Mesenteric fat pad (tissue), 1 donor: ENCODE measurements around the gene CARD11. TPM values are rescaled to one million over a fixed set of nuclear protein-coding genes. Genes with fewer than 3 reads are reported as not detected.
"Not testable (repeated sequence)": the region's sequence is repeated elsewhere in the genome, so short reads cannot be mapped to it uniquely, and the experiment has no call there.

Source experiments
- DNase-seq: peaks from one replicate; pipeline ENCODE4 v3.0.0-alpha.2; 2020; ENCODE audit warnings: low spot score
- total RNA-seq: library from RNA; stranded (reverse); fragmentation: NEBNext Ultra II Directional; extraction: Animal tissue kit (Norgen Biotek cat#: 25700); gene quantifications from one replicate; pipeline ENCODE4 v1.2.1, GENCODE V29; 2021
- donor health status: DM: yes; HTN: yes; CAD: no.

CARD11 gene
- total RNA-seq, 1 donor from 2014 or later = 0.42 TPM

DNA sequence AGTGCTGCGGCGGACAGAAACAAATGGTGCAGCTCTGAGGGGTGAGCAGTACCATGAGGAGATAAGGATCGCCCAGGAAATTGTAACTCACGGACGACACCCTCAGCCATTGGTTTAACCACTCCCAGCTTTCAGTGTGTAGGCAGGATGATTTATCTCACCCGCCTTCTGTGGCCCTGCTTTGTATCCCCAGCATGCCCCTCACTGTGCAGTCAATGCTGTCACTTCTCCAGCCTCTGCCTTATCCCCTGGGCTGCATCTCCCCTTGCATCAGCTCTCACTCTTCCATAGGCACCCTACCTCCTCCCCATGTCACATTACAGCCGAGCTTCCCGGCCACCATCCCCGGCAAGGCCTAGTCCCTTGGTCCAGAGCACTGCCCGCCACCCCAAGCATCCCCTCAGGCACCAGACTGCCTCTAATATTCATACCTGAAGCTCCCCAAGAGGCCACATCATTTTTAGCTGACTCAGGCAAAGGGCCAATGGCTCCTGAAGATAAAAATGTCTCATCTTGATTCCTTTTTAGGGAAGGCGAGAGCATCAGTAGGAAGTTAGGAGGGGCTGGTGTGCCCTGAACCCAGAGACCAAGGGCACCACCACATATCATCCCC is 77.1 kb downstream of the CARD11 start:
- peak; percentile 57 for DNase-seq

DNA sequence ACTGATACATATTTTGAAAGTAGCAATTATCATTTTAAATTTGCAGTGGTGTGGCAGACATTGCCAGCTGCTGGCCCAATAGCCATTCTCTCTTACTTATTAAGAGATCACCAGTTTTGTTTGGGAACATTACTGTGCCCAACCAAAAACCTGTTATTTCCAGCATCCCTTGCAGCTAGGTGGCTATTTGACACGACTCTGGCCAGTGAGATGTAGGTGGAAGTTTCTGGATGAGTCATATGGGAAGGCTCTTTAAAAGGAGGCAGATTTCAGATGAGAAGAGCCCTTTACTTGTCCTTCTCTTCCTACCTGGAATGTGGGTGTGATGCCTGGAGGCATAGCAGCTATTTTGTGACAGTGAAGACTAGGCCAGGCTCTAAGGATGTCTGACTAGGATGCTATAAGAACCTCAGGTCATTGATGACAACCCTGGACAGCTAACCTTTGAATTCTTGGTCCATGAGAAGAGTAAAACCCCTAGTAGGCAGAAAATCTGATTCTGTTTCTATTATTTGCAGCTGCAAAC is 77.9 kb downstream of the CARD11 start:
- no peak for DNase-seq

DNA sequence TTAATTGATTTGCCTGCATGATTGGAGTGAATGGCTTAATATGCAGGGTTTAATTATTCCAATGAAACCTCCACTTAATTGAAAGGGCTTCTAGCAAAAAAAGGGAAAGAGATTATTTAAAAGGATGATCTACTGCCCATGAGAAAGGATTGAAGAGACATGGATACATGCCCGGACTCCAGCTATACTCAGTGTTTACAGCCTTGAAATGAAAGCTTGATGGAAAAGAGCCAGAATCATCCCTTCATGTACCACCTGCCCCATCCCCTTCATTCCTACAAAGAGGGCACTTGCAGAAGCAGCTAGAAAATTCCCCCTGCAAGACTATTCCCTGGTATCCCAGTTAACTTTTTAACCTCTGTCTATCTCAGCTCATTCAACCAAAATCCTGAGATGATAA is 78.4 kb downstream of the CARD11 start:
- DNase-seq = no peak

DNA sequence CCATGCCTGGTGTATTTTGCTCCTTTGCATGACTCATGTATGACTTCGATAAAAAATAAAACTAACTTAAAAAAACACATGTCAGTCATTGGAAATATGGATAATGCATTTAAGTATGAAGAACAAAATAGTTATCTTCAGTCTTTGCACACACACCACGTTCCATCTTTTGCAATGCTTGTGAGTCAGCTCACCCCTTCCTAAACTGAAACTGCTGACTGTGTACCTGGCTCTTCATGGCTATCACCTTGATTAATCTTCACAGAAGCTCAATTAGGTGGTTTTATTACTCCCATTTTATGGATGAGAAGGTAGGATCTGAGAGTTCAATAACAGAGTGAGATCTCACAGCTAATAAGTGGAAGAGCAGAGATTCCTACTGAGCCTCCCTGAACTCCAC is 79.5 kb downstream of the CARD11 start:
- DNase-seq = no peak

DNA sequence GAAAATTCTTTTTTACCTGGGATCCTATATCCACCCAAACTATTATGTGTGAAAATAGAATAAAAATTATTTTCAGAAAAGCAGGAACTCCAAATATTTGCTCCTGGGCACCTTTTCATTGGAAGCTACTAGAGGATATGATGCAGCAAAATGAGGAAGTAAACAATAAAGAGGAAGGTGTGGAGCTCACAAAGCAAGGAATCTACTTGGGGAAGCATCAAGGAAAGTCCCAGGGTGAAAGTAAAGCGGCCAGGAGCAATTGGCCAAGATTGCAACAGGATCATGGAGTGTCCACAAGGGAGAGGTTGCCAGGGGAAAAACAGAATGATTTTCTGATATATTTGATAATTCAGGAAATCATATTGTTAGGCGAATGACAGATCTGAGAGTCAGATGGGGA is 80.8 kb downstream of the CARD11 start:
- DNase-seq = no peak

DNA sequence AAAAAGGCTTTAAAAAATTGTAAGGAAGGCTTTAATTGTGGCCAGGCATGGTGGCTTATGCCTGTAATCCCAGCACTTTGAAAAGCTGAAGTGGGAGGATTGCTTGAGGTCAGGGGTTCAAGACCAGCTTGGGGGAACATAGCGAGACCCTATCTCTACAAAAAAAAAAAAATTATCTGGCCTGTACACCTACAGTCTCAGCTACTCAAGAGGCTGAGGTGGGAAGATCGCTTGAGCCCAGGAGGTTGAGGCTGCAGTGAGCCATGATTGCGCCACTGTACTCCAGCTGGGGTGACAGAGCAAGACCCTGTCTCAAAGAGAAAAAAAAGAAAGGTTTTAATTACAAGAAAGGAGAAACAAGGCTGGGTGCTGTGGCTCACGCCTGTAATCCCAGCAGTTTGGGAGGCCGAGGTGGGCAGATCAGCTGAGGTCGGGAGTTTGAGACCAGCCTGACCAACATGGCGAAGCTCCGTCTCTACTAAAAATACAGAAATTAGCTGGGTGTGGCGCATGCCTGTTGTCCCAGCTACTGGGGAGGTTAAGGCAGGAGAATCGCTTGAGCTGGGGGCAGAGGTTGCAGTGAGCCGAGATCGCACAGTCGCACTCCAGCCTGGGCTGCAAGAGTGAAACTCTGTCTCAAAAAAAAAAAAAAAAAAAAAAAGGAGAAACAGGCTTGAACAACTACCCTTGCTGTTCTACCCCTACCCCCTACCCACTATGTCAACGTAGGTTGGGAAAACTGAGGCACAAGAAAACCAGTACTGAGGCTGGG is 83.7 kb downstream of the CARD11 start:
- DNase-seq = peak; percentile 28

DNA sequence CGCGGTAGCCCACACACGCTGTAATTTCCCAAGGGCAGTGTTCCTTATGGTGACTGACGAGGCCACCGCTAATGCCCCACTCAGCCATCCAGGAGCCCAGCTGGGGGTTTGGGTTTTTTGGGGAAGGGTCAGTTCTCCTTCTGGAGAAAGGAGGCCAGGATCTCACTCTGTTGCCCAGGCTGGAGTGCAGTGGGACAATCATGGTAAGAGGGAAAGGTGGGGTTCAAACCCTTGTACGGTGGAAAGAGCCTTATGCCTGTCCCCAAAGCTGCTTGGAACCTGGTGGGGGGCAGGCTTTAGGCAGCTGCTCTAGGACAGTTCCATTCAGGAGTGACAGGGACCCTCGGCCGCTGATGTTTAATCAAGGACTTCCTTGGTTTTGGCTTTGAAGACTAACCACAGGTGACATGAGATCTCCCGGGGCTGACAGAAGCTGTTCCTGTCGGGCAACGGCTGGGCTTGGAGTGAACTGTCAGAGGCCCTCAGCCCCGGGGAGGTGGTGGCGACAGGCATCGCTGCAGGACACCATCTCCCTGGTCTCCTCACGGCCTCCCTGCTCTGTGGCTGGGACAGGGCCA is 84.5 kb downstream of the CARD11 start:
- DNase-seq = peak; percentile 81

DNA sequence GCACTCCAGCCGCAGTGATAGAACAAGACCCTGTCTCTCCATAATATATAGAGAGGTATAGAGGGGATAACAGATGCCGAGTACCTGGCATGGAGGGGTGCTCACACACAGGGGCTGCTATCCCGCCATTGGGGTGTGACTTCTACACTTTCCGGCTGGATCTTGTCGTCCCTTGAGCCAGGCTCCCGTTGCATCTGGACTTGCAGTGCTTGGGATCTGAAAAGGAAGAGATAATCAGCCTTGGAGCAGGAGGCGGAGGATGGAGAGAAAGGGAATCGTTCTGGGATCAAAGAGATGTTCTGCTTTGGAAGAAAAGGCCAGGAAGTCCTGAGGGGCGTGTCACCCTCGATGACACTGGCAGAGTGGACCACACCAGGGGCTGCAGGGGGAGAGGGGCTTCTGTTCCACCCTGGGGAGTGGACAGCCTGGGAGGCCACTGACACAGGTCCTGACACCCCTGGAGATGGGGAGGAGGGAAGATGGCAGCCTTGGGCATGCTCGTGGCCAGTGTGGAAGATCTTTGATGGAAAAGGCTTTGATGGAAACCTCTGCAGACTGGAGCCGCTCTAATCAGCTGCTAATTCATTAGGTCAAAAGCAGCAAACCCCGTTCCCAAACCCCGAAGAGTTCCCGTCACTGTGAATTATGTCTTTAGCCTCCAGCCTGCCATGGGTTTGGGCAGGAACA is 85.1 kb downstream of the CARD11 start:
- no peak for DNase-seq

DNA sequence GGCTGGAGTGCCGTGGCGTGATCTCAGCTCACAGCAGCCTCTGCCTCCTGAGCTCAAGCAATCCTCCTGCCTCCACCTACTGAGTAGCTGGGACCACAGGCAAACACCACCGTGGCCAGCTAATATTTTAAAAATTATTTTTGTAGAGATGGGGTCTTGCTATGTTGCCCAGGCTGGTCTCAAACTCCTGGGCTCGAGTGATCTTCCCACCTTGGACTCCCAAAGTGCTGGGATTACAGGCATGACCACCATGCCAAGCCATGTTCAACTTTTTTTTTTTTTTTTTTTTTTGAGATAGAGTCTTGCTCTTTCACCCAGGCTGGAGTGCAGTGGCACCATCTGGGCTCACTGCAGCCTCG is 86.3 kb downstream of the CARD11 start:
- not testable (repeated sequence) for DNase-seq

DNA sequence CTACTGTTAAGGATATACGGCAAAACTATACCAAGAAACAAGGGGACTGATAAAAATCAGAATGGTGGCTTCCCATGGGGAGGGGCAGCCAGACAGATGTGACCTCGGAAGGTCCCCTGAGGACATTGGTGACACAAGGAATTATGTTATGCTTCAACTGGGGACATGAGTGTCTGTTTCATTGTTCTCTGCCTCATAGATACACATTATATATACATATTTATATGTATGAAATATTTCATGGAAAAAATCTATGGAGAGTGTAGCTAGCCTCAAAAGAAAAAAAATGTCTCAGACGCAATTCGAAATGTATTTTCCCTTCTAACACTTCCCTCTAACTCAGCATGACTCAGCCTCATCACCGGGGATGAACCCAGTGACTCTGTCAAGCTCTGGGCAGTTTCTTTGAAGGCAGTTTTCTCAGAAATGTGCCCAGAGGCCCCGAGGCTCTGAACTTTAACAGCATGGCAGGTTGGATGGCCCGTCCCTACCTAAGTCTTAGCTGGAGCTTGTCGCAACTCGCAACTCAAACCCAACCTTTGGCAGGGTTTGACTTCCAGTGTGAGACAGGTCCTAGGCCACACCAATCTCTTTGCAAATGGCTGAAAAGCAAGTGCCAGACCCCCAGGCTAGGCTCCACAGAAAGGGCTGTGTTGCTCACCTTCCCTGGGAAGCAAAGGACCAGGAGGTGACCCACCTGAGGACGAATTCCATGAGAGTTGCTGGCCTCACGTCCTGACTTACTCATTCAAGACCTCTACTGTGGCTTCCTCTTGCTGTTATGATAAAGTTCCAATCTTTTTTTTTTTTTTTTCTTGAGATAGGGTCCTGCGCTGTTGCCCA is 86.9 kb downstream of the CARD11 start:
- DNase-seq = peak; percentile 68

DNA sequence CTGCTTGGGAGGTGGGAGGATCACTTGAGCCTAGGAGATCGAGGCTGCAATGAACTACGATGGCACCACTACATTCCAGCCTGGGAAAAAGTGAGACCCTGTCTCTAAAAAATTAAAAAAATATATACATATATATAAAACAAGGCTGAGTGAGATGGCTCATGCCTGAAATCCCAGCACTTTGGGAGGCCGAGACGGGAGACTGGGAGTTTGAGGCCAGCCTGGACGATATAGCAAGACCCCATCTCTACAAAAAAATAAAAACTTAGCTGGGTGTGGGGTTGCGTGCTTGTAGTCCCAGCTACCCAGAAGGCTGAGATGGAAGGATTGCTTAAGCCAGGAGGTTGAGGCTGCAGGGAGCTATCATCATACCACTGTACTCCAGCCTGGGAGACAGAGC is 87.6 kb downstream of the CARD11 start:
- peak; percentile 22 for DNase-seq

DNA sequence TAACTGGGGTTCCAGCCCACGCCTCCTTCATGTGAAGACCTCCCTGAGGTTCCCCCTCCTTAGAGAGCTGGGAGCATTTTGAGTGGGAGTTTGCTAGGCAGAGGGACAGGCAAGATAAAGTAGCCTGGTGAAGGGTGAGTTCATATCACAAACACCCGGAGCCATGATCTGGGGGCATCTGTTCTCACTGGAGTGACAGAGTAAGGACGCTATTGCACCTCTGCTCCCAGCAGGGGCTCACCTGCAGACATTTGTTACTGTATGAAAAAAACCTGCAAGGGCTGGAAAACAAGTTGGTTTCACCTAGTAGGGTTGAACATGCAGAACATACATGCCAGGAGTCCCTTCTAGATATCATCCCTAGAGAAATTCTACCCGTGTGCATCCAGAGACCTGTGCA is 88.4 kb downstream of the CARD11 start:
- DNase-seq = peak; percentile 33

DNA sequence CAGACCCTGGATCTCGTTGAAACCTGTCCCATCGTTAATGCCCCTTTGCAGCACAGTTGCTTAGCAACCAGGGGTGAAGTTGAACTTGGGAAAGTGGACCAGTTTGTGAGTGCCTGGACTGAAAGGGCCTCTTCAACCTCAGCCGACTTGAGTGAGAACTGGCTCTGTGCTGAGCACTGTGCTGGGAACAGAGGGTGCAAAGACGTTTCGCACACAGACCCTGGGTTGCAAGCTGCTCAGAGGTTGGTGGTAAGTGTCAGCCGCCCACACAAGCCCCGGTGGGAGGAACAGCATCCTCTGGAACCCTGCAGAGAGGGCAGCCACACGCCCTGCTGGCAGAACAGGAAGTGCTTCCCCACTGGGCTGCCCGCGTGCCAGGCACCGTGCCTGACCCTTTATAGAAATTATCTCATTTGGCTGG is 89.2 kb downstream of the CARD11 start:
- peak; percentile 65 for DNase-seq

DNA sequence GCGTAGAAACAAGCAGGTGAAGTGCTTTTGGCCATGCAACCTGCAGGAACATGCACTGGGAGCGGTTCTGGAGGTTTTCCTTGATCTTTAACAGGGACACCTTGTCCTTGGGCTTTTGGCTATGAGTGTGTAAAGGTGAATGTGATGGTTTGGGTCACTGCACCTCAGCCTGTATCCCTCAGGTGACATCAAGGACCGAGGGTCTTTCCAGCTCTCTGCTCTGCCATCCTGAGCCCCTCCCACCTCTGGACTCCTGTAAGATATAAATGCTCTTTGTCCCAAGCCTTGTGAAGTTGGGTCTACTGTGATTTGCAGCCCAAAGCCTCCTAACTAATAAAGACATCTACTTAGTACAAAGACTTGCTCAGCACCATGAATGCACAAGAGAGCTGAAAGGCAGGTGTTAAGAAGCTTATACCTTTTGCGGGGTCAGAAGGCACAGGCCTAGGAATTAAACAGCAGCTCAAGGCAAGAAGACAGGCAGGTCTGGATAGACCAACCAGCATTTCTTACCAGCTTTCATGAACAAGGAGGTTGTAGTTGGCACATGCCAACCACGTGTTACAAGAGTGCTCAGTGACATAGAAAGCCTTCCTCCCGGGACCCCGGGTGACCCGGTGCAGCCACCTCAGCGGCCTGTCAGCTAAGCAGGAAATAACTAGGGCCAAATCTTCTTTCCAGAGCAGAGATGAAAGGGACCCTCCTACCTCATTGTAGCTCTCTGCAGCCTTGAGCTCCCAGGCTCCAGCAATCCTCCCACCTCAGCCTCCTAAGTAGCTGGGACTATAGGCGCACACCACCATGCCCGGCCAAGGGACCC is 89.9 kb downstream of the CARD11 start:
- peak; percentile 57 for DNase-seq

DNA sequence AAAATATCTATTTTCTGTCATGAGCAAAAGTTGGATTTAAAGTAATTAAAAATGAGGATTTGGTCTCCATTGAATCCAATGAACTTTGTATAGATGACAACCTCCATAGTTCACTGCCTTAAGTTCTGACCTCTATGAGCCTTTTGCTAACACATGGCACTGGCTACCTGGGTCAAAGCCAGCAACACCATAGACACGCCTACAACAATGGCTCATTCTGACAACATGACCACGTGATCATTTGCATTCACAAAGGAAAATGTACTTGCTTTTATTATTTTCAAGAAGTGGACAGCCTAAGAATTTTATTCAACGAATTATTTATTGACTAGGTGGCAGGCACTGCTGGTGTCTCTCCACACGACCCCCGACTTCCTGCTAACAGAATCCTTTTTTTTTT is 90.6 kb downstream of the CARD11 start:
- no peak for DNase-seq

DNA sequence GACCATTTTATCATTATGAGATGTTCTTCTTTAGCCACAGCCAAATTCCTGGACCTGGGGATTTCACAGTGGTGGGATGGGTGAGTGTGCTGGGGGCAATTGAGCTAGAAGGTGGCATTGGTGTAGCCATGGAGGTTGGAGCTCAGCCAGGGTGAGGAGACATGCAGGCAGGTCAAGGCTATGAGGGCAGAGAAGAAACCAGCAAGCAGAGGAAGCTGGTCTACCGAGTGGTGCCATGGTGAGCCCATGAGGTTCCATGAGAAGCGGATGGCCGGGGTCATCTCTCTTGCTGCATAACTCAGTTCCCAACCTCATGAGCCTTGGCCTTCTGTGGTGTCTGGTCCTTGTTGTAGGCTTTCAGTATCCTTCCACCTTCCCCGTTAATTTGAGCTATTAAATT is 91.4 kb downstream of the CARD11 start:
- DNase-seq = peak; percentile 22

DNA sequence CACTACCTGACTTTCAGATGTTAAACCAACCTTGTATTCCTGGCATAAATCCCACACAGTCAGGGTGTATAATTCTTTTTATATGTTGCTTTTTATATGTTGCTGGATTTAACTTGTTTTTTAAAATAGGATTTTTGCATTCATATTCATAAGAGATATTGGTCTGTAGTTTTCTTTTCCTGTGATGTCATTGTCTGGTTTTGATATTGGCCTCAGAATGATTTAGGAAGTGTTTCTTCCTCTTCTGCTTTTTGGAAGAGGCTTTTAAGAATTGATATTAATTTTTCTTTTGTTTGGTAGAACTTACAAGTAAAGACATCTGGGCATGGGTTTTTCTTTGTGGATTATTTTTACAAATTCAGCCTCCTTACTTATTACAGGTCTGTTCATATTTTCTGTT is 93.1 kb downstream of the CARD11 start:
- no peak for DNase-seq

DNA sequence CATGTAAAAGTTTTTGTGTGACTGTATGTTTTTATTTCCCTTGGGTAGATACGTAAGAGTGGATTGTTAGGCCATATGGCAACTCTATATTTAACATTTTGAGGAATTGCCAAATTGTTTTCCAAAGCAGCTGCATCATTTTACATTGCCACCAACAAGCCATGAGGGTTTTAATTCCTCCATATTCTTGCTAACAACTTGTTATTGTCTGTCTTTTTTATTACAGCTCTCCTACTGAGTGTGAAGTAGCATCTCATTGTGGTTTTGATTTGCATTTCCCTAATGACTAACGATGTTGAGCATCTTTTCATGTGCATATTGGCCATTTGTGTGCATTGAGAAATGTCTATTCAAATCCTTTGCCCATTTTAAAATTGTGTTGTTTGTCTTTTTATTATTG is 94.9 kb downstream of the CARD11 start:
- no peak for DNase-seq

DNA sequence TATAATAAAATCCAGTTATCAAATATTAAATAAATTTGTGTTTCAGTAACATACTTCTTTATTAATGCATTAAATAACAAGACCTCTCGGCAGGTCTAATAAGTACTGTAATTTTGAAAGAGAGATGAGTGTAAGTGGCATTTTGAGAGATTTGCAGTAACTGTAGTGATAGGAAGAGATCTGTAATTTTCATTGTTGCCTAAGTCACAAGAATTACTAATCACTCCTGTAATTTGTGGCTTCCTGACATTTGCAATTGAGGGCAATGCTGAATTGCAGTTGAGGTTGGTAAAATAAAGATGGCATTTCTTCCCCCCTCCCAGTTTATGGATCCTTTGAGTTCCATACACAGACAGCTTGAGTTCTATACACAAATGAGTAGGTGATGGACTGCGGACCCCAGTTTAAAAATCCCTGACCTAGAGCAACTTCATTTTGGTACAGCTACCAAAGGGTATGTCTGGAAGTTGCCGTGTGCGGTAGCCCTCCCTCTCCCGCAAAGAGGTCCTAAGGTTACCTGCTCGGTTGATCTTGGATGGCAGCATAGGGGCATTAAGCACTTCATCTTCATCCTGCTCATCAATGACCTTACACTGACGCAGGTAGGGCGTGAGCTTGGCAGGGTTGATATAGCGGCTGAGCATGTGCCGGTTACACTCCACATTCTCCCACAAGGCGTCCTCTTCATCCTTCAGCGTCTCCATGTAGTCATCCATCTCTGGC is 96.4 kb downstream of the CARD11 start:
- DNase-seq = peak; percentile 18
